Measurements from ENCODE around the gene HAPLN3. TPM values are rescaled to one million over a fixed set of nuclear protein-coding genes. Genes with fewer than 3 reads are reported as not detected.

HAPLN3 gene
- total RNA-seq, 4 donors from 2014 or later: 3.6 to 14.0 (median 5.8) TPM

- peaks cover 16 to 21% of the 10 kb centered on the region in 2 donors for H3K4me1 ChIP-seq
- no peak overlapping the region for H3K27ac ChIP-seq
- no peaks in the 10 kb centered on the region for H3K27me3 ChIP-seq
- H3K36me3 ChIP-seq: no peaks in the 10 kb centered on the region
- TF ChIP-seq CTCF (IDR thresholded peaks at IDR 0.05) (no peak), POLR2A (IDR thresholded peaks at IDR 0.05) (no peak)
- whole genome bisulfite sequencing, 2 donors: 89 to 93% methylated on average over 13 to 15 of the region's 15 CpGs
- H3K4me3 ChIP-seq (replicated peaks in 1 of 3): no peak overlapping the region
- intact Hi-C loops (cut with DNase I): loop anchor here (5.0 to 10.0 kb wide), 2 partner anchors 113 to 276 kb away; no protein-coding TSS in a partner anchor
- no peak for DNase-seq
- no peaks in the 10 kb centered on the region for H3K9me3 ChIP-seq
Measured at GRCh38 chr15:88901508-88902220, 6.3 kb upstream of the HAPLN3 start.

DNA sequence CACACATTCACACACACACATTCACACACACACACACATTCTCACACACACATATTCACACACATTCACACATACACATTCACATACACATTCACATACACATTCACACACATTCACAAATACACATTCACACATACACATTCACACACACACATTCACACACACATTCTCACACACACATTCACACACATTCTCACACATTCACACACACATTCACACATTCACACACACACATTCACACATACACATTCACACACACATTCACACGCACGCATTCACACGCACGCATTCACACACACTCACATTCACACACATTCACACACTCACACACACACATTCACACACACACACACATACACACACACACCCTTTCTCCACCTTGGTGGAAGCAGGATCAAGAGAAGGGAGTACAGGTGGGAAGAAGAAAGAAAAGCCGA, 5.7 kb upstream of the HAPLN3 start:
- DNase-seq: no peak
- Histone ChIP-seq H3K9me3 (no peaks in the 10 kb centered on the region), H3K27me3 (no peaks in the 10 kb centered on the region), H3K4me3 (replicated peaks in 1 of 3) (no peak overlapping the region), H3K36me3 (no peaks in the 10 kb centered on the region), H3K4me1 (peaks cover 16 to 25% of the 10 kb centered on the region in 2 donors), H3K27ac (no peak overlapping the region)
- 75 to 93% methylated on average over 5 of the region's 5 CpGs for WGBS, 2 donors
- TF ChIP-seq CTCF (IDR thresholded peaks at IDR 0.05) (no peak), POLR2A (IDR thresholded peaks at IDR 0.05) (no peak)
- intact Hi-C loops (cut with DNase I): loop anchor here (5.0 to 10.0 kb wide), 2 partner anchors 114 to 276 kb away; no protein-coding TSS in a partner anchor

GRCh38 chr15:88900309-88900981, 5.1 kb upstream of the HAPLN3 start:
- WGBS, 2 donors: 94 to 95% methylated on average over 12 of the region's 12 CpGs
- intact Hi-C loops (cut with DNase I): loop anchor here (5.0 to 10.0 kb wide), 2 partner anchors 114 to 277 kb away; no protein-coding TSS in a partner anchor
- DNase-seq: no peak
- peaks cover 16 to 29% of the 10 kb centered on the region in 2 donors for H3K4me1 ChIP-seq
- no peak overlapping the region for H3K27ac ChIP-seq
- no peaks in the 10 kb centered on the region for H3K9me3 ChIP-seq
- no peaks in the 10 kb centered on the region for H3K36me3 ChIP-seq
- no peaks in the 10 kb centered on the region for H3K27me3 ChIP-seq
- H3K4me3 ChIP-seq (replicated peaks in 1 of 3): no peak overlapping the region
- TF ChIP-seq CTCF (IDR thresholded peaks at IDR 0.05) (no peak), POLR2A (IDR thresholded peaks at IDR 0.05) (no peak)

GRCh38 chr15:88899251-88899650, 3.9 kb upstream of the HAPLN3 start:
- no peak overlapping the region for H3K4me3 ChIP-seq (replicated peaks in 1 of 3)
- intact Hi-C loops (cut with DNase I): loop anchor here (10.0 kb wide), 2 partner anchors 274 to 346 kb away; partner anchors contain the start of genes AEN and FANCI
- WGBS, 2 donors: 92 to 95% methylated on average over 9 of the region's 9 CpGs
- no peaks in the 10 kb centered on the region for H3K27me3 ChIP-seq
- DNase-seq: no peak
- no peaks in the 10 kb centered on the region for H3K9me3 ChIP-seq
- H3K27ac ChIP-seq: no peak overlapping the region
- H3K36me3 ChIP-seq: no peaks in the 10 kb centered on the region
- TF ChIP-seq CTCF (IDR thresholded peaks at IDR 0.05) (no peak), POLR2A (IDR thresholded peaks at IDR 0.05) (no peak)
- peaks cover 21 to 33% of the 10 kb centered on the region in 2 donors for H3K4me1 ChIP-seq
